Tibial nerve (tissue), 4 donors: Measurements from ENCODE around the gene PLCB1. TPM values are rescaled to one million over a fixed set of nuclear protein-coding genes. Genes with fewer than 3 reads are reported as not detected.

Source experiments
- DNase-seq, 2 donors: peaks; one replicate each; pipeline ENCODE4 v3.0.0-alpha.2; 2019; ENCODE audit warnings: low spot score in 2 of 2
- H3K27ac ChIP-seq, 4 donors: fragments of 200-600 bp; sonication (generic) in 3 of 4; one replicate each; pipeline ENCODE4 v1.5.1; 2017 to 2019; ENCODE audit warnings: mild to moderate bottlenecking in 1 of 4
- H3K27me3 ChIP-seq, 2 donors: fragments of 200-600 bp; sonication (generic) in 1 of 2; one replicate each; pipeline versions ENCODE4 v1.5.1 to v1.6.0; 2017 to 2019
- H3K36me3 ChIP-seq, 3 donors: fragments of 200-600 bp; sonication (generic); one replicate each; pipeline ENCODE4 v1.5.1; 2018 to 2019
- H3K4me1 ChIP-seq, 4 donors: fragments of 200-600 bp; sonication (generic) in 3 of 4; one replicate each; pipeline ENCODE4 v1.5.1; 2017 to 2019
- H3K4me3 ChIP-seq, 4 donors: fragments of 200-600 bp; sonication (generic) in 3 of 4; one replicate each; pipeline ENCODE4 v1.5.1; 2017 to 2019; ENCODE audit warnings: mild to moderate bottlenecking in 1 of 4, moderate library complexity in 1 of 4
- H3K9me3 ChIP-seq, 4 donors: fragments of 200-600 bp; sonication (generic) in 3 of 4; one replicate each; pipeline ENCODE4 v1.5.1; 2017 to 2019
- EP300 ChIP-seq, 2 donors: sonication (generic); formaldehyde crosslinking; IDR thresholded peaks; one replicate each; pipeline ENCODE4 v1.6.1; 2017; ENCODE audit warnings: antibody characterized with exemption in 2 of 2, mild to moderate bottlenecking in 1 of 2
- POLR2A ChIP-seq, 2 donors: fragments of 450-650 bp; IDR thresholded peaks; one replicate each; pipeline ENCODE4 v1.6.1; 2017; ENCODE audit warnings: antibody characterized with exemption in 2 of 2, mild to moderate bottlenecking in 2 of 2, moderate library complexity in 2 of 2
- WGBS, 2 donors: methylation state at CpG; one replicate each; pipeline ENCODE4 v1.1.5; 2018; 5-methylcytosine and 5-hydroxymethylcytosine counted together
- total RNA-seq, 4 donors: library from RNA; depleted of rRNA; stranded (reverse); fragments of >200 nt; gene quantifications; one replicate each; pipeline ENCODE4 v1.1.0, GENCODE V29; 2016
- TF ChIP-seq, protein P1 (sequence below), 5 experiments: fragments of 200-600 bp in 3 of 5; fragments of 450-650 bp in 2 of 5; sonication (generic) in 3 of 5; IDR thresholded peaks; one replicate each; pipeline ENCODE4 v1.5.1; 2016 to 2019; ENCODE audit warnings: antibody characterized with exemption in 5 of 5, mild to moderate bottlenecking in 3 of 5, moderate library complexity in 2 of 5

PLCB1 gene
- total RNA-seq, 4 donors from 2014 or later: 34.7 to 52.8 (median 39.2) TPM

DNA sequence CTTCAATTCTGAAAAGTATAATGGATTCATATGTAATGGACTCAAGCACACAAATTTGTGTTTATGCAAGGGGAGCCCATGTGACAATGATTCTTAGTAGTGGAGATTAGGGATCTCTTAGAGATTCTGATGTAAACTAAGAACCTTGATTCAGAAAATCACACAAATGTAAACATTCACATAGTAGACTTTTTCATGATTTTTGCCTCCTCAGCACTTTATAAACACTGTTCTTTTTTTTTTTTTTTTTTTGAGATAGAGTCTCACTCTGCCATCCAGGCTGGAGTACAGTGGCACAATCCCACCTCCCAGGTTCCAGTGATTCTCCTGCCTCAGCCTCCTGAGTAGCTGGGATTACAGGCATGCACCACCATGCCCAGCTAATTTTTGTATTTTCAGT, 766.8 kb downstream of the PLCB1 start:
- Histone ChIP-seq H3K36me3 (no peaks in the 10 kb centered on the region), H3K4me1 (peaks cover 0 to 9% (median 0%) of the 10 kb centered on the region in 4 donors), H3K27ac (no peak overlapping the region), H3K4me3 (no peak overlapping the region), H3K9me3 (peaks cover 0 to 27% (median 11%) of the 10 kb centered on the region in 4 donors), H3K27me3 (no peaks in the 10 kb centered on the region)
- no peak for DNase-seq
- no peak for TF ChIP-seq POLR2A (IDR thresholded peaks at IDR 0.05)
- no peak for TF ChIP-seq EP300 (IDR thresholded peaks at IDR 0.05)
- TF ChIP-seq, protein P1, sequence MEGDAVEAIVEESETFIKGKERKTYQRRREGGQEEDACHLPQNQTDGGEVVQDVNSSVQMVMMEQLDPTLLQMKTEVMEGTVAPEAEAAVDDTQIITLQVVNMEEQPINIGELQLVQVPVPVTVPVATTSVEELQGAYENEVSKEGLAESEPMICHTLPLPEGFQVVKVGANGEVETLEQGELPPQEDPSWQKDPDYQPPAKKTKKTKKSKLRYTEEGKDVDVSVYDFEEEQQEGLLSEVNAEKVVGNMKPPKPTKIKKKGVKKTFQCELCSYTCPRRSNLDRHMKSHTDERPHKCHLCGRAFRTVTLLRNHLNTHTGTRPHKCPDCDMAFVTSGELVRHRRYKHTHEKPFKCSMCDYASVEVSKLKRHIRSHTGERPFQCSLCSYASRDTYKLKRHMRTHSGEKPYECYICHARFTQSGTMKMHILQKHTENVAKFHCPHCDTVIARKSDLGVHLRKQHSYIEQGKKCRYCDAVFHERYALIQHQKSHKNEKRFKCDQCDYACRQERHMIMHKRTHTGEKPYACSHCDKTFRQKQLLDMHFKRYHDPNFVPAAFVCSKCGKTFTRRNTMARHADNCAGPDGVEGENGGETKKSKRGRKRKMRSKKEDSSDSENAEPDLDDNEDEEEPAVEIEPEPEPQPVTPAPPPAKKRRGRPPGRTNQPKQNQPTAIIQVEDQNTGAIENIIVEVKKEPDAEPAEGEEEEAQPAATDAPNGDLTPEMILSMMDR (IDR thresholded peaks at IDR 0.05): no peak

DNA sequence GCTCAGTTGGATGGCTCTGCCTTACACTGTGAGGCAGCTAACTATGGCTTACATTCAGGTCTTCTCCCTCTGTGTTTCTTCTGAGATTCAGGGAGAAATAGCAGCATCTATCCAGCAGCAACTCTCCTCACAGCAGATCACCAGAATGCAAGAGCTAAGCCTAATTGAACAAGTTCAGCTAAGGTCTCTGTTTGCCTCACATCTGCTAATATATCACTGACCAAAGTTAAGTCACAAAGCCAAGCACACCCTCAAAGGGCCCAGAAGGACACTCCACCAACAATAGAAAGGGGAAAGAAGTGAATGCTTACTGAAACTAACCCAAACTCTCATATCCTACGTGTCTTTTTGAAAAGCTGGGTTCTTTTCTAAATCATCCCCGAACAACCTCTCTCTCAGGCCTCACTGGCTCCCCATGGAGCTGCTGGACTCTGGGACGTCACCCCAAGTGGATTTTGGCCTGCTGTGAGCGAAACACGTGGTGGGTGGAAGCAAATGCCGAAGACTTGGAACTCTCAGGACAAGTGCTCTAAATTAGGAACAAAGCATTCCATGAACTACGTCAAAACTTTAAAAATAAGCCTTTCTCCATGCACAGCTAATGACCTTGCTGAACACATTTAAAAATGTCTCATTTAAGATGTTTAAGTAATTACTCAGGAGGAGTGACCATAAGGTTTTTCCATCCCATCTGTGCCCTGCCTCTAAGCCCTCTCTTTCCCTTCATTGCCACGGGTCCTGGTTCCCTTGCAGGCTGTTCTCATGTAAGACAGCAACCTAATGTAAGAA, 769.4 kb downstream of the PLCB1 start:
- DNase-seq: peak in 1 of 2 donors; percentile 12
- H3K4me1 ChIP-seq: peaks cover 0 to 9% (median 0%) of the 10 kb centered on the region in 4 donors
- WGBS, 2 donors: 45 to 58% methylated on average over 8 of the region's 8 CpGs
- H3K36me3 ChIP-seq: no peaks in the 10 kb centered on the region
- H3K9me3 ChIP-seq: peaks cover 0 to 3% (median 1%) of the 10 kb centered on the region in 4 donors
- no peak overlapping the region for H3K4me3 ChIP-seq
- peak overlapping the region in 3 of 4 donors; percentile 23 to 25 (median 25) for H3K27ac ChIP-seq
- H3K27me3 ChIP-seq: no peaks in the 10 kb centered on the region
- no peak for TF ChIP-seq POLR2A (IDR thresholded peaks at IDR 0.05)
- TF ChIP-seq, protein P1 (IDR thresholded peaks at IDR 0.05): no peak
- peak; percentile 22 to 24 for TF ChIP-seq EP300 (IDR thresholded peaks at IDR 0.05)

DNA sequence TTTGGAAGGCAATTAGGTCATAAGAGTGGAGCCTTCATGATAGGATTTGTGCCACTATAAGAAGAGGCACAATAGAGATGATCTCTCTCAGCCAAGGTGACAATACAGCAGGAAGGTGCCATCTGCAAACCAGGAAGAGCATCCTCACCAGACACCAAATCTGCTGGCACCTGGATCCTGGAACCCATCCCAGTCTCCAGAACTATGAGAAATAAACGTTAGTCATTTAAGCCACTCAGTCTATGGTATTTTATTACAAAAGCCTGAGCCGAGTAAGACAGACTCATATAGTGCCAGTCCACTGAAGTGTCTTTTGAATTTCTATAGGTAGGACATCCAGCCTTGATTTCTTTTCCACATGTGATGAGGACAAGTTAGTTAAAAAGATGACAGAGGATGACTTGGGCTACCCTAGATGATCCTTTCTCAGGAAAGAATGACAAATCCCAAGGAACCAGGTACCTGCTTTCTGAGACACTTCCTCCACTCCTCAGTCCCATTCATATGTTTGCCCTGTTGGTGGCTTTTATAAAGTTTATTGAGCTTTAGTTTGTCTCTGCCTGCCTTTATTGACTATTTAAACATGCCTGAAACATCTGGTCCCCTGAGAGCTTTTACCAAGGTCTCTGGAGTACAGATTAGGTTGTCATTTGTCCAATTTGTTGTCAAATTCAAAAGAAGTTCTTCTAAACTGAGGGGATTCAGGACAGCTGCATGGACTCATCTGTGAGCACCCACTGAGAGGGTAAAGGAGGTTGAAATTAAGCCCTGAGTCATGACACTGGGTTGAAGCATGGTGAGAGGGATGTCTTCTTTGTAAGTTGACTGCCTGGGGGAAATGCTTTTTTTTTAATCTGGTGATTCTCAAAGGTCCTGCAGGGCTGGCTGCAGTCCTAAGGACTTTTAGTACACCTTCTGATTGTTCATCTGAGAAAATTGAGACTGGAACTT, 771.9 kb downstream of the PLCB1 start:
- WGBS, 2 donors: 64 to 74% methylated on average over 2 of the region's 2 CpGs
- Histone ChIP-seq H3K4me1 (peaks cover 0 to 9% (median 0%) of the 10 kb centered on the region in 4 donors), H3K27ac (no peak overlapping the region), H3K36me3 (no peaks in the 10 kb centered on the region), H3K27me3 (no peaks in the 10 kb centered on the region), H3K4me3 (no peak overlapping the region), H3K9me3 (no peaks in the 10 kb centered on the region)
- TF ChIP-seq POLR2A (IDR thresholded peaks at IDR 0.05): no peak
- TF ChIP-seq EP300 (IDR thresholded peaks at IDR 0.05): no peak
- TF ChIP-seq, protein P1 (IDR thresholded peaks at IDR 0.05): no peak
- no peak for DNase-seq

DNA sequence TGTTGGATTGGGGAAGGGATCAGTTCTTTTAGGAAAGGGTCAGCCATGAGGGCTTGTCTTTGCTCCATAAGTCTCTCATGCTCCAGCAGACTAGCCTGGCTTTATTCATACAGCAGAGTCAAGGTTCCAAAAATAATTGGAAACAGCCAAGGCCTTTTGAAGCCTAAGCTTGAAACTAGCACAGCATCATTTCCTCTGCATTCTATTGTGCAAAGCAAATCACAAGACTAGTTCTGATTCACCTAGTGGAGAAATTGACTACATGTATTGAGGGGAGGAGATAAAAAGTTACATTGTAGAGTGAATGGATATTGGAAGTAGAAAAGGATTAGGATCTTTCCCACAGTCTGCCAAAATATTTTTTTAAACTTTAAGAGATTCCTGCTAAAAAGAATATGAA, 777.5 kb downstream of the PLCB1 start:
- H3K4me1 ChIP-seq: no peaks in the 10 kb centered on the region
- no peaks in the 10 kb centered on the region for H3K9me3 ChIP-seq
- H3K4me3 ChIP-seq: no peak overlapping the region
- no peaks in the 10 kb centered on the region for H3K27me3 ChIP-seq
- no peak overlapping the region for H3K27ac ChIP-seq
- DNase-seq: no peak
- H3K36me3 ChIP-seq: no peaks in the 10 kb centered on the region
- TF ChIP-seq EP300 (IDR thresholded peaks at IDR 0.05) (no peak), POLR2A (IDR thresholded peaks at IDR 0.05) (no peak)
- TF ChIP-seq, protein P1 (IDR thresholded peaks at IDR 0.05): no peak

DNA sequence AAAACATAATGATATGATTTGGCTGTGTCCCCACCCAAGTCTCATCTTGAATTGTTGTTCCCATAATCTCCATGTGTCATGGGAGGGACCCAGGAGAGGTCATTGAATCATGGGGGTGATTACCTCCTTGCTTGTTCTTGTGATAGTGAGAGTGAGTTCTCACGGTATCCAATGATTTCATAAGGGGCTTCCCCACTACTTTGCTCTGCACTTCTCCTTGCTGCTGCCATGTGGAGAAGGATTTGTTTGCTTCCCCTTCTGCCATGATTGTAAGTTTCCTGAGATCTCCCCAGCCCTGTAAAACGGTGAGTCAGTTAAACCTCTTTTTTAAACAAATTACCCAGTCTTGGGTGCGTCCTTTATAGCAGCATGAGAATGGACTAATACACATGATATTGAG, 780.0 kb downstream of the PLCB1 start:
- Histone ChIP-seq H3K4me3 (no peak overlapping the region), H3K4me1 (no peaks in the 10 kb centered on the region), H3K36me3 (no peaks in the 10 kb centered on the region), H3K27me3 (no peaks in the 10 kb centered on the region), H3K9me3 (no peaks in the 10 kb centered on the region), H3K27ac (no peak overlapping the region)
- WGBS, 2 donors: 82 to 83% methylated on average over 3 of the region's 3 CpGs
- DNase-seq: no peak
- TF ChIP-seq, protein P1 (IDR thresholded peaks at IDR 0.05): no peak
- TF ChIP-seq POLR2A (IDR thresholded peaks at IDR 0.05) (no peak), EP300 (IDR thresholded peaks at IDR 0.05) (no peak)
